Erythroblast (primary cell): ENCODE data around the gene LMNB1.

Source experiments
- GATA1 ChIP-seq: IDR thresholded peaks from 2 replicates; pipeline ENCODE4 v1.6.1; 2011; ENCODE audit warnings: low read depth, mild to moderate bottlenecking, control low read depth, low read length, moderate library complexity
- POLR2A ChIP-seq: IDR thresholded peaks from 2 replicates; pipeline ENCODE4 v1.6.1; 2011; ENCODE audit warnings: mild to moderate bottlenecking, low read length

GRCh38 chr5:126872561-126873354 is 95.8 kb downstream of the LMNB1 start:
- TF ChIP-seq POLR2A (no peak), GATA1 (no peak)
